Right lobe of liver (tissue), 6 donors: ENCODE results near the gene ULK1. TPM values are rescaled to one million over a fixed set of nuclear protein-coding genes. Genes with fewer than 3 reads are reported as not detected.
"Not testable (repeated sequence)": the region's sequence is repeated elsewhere in the genome, so short reads cannot be mapped to it uniquely, and the experiment has no call there.

Experiments used
- ATAC-seq, 4 donors: fragments of 200-7000 bp; cut with Tn5 transposase; one replicate each; pipeline ENCODE4 v1.9.1; 2020; ENCODE audit warnings: mild to moderate bottlenecking in 4 of 4, moderate library complexity in 4 of 4
- DNase-seq, 3 donors: peaks; one replicate each; pipeline ENCODE4 v3.0.0-alpha.2; 2020
- H3K27ac ChIP-seq, 3 donors: fragments of 200-600 bp; one replicate each; pipeline ENCODE4 v1.8.0; 2022
- H3K27me3 ChIP-seq, 2 donors: fragments of 200-600 bp; one replicate each; pipeline ENCODE4 v1.8.0; 2022
- H3K36me3 ChIP-seq, 4 donors: fragments of 200-600 bp; sonication (generic) in 1 of 4; one replicate each; pipeline versions ENCODE4 v1.5.1 to v1.8.0; 2017 to 2022; ENCODE audit warnings: control low read depth in 1 of 4
- H3K4me1 ChIP-seq, 4 donors: fragments of 200-600 bp; sonication (generic) in 1 of 4; one replicate each; pipeline versions ENCODE4 v1.5.1 to v1.8.0; 2017 to 2022; ENCODE audit warnings: control low read depth in 1 of 4
- H3K4me3 ChIP-seq, 3 donors: fragments of 200-600 bp; one replicate each; pipeline ENCODE4 v1.8.0; 2022
- H3K9me3 ChIP-seq, 4 donors: fragments of 200-600 bp; sonication (generic) in 1 of 4; one replicate each; pipeline versions ENCODE4 v1.5.1 to v1.8.0; 2017 to 2022; ENCODE audit warnings: control low read depth in 1 of 4
- CTCF ChIP-seq, 4 donors: fragments of 200-600 bp in 3 of 4; fragments of 450-650 bp in 1 of 4; IDR thresholded peaks; one replicate each; pipeline versions ENCODE4 v1.5.1 to v1.8.0; 2016 to 2022; ENCODE audit warnings: antibody characterized with exemption in 4 of 4, mild to moderate bottlenecking in 2 of 4
- POLR2A ChIP-seq: fragments of 450-650 bp; IDR thresholded peaks from one replicate; pipeline ENCODE4 v1.6.1; 2017; ENCODE audit warnings: antibody characterized with exemption, mild to moderate bottlenecking
- WGBS: methylation state at CpG from one replicate; pipeline ENCODE4 v1.1.6; 2018; ENCODE audit warnings: low coverage, low lambda C conversion rate; ENCODE audit not compliant: insufficient coverage; ENCODE audit errors: missing lambda C conversion rate; 5-methylcytosine and 5-hydroxymethylcytosine counted together
- intact Hi-C, 2 donors: fragments of 100-400 bp; cut with DNase I; formaldehyde crosslinking; loops; one replicate each; pipeline versions ENCODE4 v1.11.2 to v1.14.1; 2022
- total RNA-seq, 6 experiments: library from RNA; depleted of rRNA in 2 of 6; stranded (reverse); fragments of >200 nt in 2 of 6; fragmentation: NEBNext Ultra II Directional in 3 of 6; extraction: Animal tissue kit (Norgen Biotek cat#: 25700) in 3 of 6; gene quantifications; one replicate each; pipeline versions ENCODE4 v1.1.0 to v1.2.4, GENCODE V29; 2016 to 2023
- donor health status: DM: no; HTN: yes; CAD: no.
- donor health status: DM: no; HTN: no; CAD: no.
- donor health status: DM: no; HTN: no; CAD: no.
- donor health status: DM: no; HTN: yes; CAD: no.
- donor health status: DM: no; HTN: yes; CAD: no.

ULK1 gene
- total RNA-seq, 6 experiments from 2014 or later: 14.5 to 39.0 (median 20.5) TPM

GRCh38 chr12:131873293-131873692 lies 21.1 kb upstream of the ULK1 start:
- WGBS: no CpG with 5 or more reads among the region's 21 CpGs
- no peak overlapping the region for H3K4me3 ChIP-seq
- H3K36me3 ChIP-seq: no peaks in the 10 kb centered on the region
- no peak for TF ChIP-seq CTCF (IDR thresholded peaks at IDR 0.05)
- no peak for TF ChIP-seq POLR2A
- no peaks in the 10 kb centered on the region for H3K27me3 ChIP-seq
- no peaks in the 10 kb centered on the region for H3K9me3 ChIP-seq
- no peaks in the 10 kb centered on the region for H3K4me1 ChIP-seq
- no peak for DNase-seq
- ATAC-seq: no peak
- H3K27ac ChIP-seq: no peak overlapping the region
- intact Hi-C loops: no loop called here

- DNase-seq, intact Hi-C loops, H3K4me1 ChIP-seq, ATAC-seq, H3K27me3 ChIP-seq, H3K36me3 ChIP-seq, H3K9me3 ChIP-seq, H3K4me3 ChIP-seq, H3K27ac ChIP-seq: not testable (repeated sequence)
- WGBS: 81% methylated on average over 6 of the region's 6 CpGs
Observed at GRCh38 chr12:131874972-131875371, 19.4 kb upstream of the ULK1 start.

GRCh38 chr12:131877216-131877615 lies 17.2 kb upstream of the ULK1 start:
- H3K9me3 ChIP-seq, H3K4me3 ChIP-seq, H3K27ac ChIP-seq, ATAC-seq, DNase-seq, intact Hi-C loops, H3K4me1 ChIP-seq, H3K36me3 ChIP-seq, H3K27me3 ChIP-seq: not testable (repeated sequence)
- WGBS: 83% methylated on average over 9 of the region's 10 CpGs

- H3K4me3 ChIP-seq, ATAC-seq, H3K9me3 ChIP-seq, H3K4me1 ChIP-seq, H3K36me3 ChIP-seq, intact Hi-C loops, H3K27ac ChIP-seq, DNase-seq, H3K27me3 ChIP-seq: not testable (repeated sequence)
- WGBS: 8% methylated on average over 2 of the region's 3 CpGs
Observed at GRCh38 chr12:131878436-131878835, 16.0 kb upstream of the ULK1 start.

- H3K27ac ChIP-seq: no peak overlapping the region
- no peak overlapping the region for H3K4me3 ChIP-seq
- H3K27me3 ChIP-seq: no peaks in the 10 kb centered on the region
- intact Hi-C loops: no loop called here
- no peaks in the 10 kb centered on the region for H3K9me3 ChIP-seq
- ATAC-seq (peak in 2 of 4 donors; percentile 12 to 16), DNase-seq (no peak)
- no peaks in the 10 kb centered on the region for H3K4me1 ChIP-seq
- no peak for TF ChIP-seq POLR2A
- TF ChIP-seq CTCF (IDR thresholded peaks at IDR 0.05): no peak
- H3K36me3 ChIP-seq: no peaks in the 10 kb centered on the region
- 90% methylated on average over 7 of the region's 16 CpGs for WGBS
Observed at GRCh38 chr12:131882804-131883520, 11.5 kb upstream of the ULK1 start.

- intact Hi-C loops: no loop called here
Observed at GRCh38 chr12:131883521-131883900, 10.9 kb upstream of the ULK1 start.

GRCh38 chr12:131885076-131885475 lies 9.3 kb upstream of the ULK1 start:
- DNase-seq, H3K36me3 ChIP-seq, intact Hi-C loops, H3K4me1 ChIP-seq, ATAC-seq, H3K4me3 ChIP-seq, H3K27ac ChIP-seq, H3K9me3 ChIP-seq, H3K27me3 ChIP-seq: not testable (repeated sequence)
- 93% methylated on average over 7 of the region's 8 CpGs for WGBS

More at GRCh38 chr12:131883521-131883900, 10.9 kb upstream of the ULK1 start:
- DNase-seq: no peak
- Histone ChIP-seq H3K36me3 (no peaks in the 10 kb centered on the region), H3K4me3 (no peak overlapping the region), H3K27ac (no peak overlapping the region), H3K27me3 (no peaks in the 10 kb centered on the region), H3K9me3 (no peaks in the 10 kb centered on the region), H3K4me1 (no peaks in the 10 kb centered on the region)
- TF ChIP-seq POLR2A (no peak), CTCF (IDR thresholded peaks at IDR 0.05) (no peak)
- ATAC-seq: peak in 2 of 4 donors; percentile 9 to 35
- WGBS: 83% methylated on average over 1 of the region's 4 CpGs
